ENCODE data around the gene STAP2.

The STAP2 gene

GRCh38 chr19:4328243-4328990 is 10.2 kb downstream of the STAP2 start:
- H3F3A ChIP-seq (ENCODE audit: insufficient read depth, low read length) = no peaks in the 10 kb centered on the region
- no peaks in the 10 kb centered on the region for H3K4me1 ChIP-seq (ENCODE audit: insufficient read depth, low read length, severe bottlenecking)
- no peak overlapping the region for H2AFZ ChIP-seq (ENCODE audit: low read length)
- H3K4me2 ChIP-seq (ENCODE audit: low read length) = no peak overlapping the region
- no peaks in the 10 kb centered on the region for H3K27me3 ChIP-seq (ENCODE audit: insufficient read depth, low read length)
- no peak for TF ChIP-seq EZH2 (IDR thresholded peaks at IDR 0.05; ENCODE audit: borderline replicate concordance, low read length)
- H3K79me2 ChIP-seq (ENCODE audit: insufficient read depth, low read length) = no peaks in the 10 kb centered on the region
- no peaks in the 10 kb centered on the region for H3K9me2 ChIP-seq (ENCODE audit: low read depth, low read length)
- H3K4me3 ChIP-seq (ENCODE audit: low read depth, low read length, poor library complexity, severe bottlenecking) = no peak overlapping the region
- H3K9me3 ChIP-seq (ENCODE audit: low read length) = no peaks in the 10 kb centered on the region
- H3K9ac ChIP-seq (ENCODE audit: low read length) = no peak overlapping the region
- H4K20me1 ChIP-seq (ENCODE audit: insufficient read depth, low read length) = no peaks in the 10 kb centered on the region
- no peak overlapping the region for H3K27ac ChIP-seq (ENCODE audit: low read depth, low read length, poor library complexity, severe bottlenecking)
- H3K36me3 ChIP-seq (ENCODE audit: insufficient read depth, low read length) = no peaks in the 10 kb centered on the region

- H4K20me1 ChIP-seq (ENCODE audit: insufficient read depth, low read length) = no peaks in the 10 kb centered on the region
- no peaks in the 10 kb centered on the region for H3K4me1 ChIP-seq (ENCODE audit: insufficient read depth, low read length, severe bottlenecking)
- no peaks in the 10 kb centered on the region for H3K36me3 ChIP-seq (ENCODE audit: insufficient read depth, low read length)
- no peaks in the 10 kb centered on the region for H3K9me3 ChIP-seq (ENCODE audit: low read length)
- TF ChIP-seq EZH2 (IDR thresholded peaks at IDR 0.05; ENCODE audit: borderline replicate concordance, low read length) (no peak), CTCF (IDR thresholded peaks at IDR 0.05; ENCODE audit: low read length) (no peak)
- no peak overlapping the region for H3K9ac ChIP-seq (ENCODE audit: low read length)
- no peak overlapping the region for H3K4me3 ChIP-seq (ENCODE audit: low read depth, low read length, poor library complexity, severe bottlenecking)
- H3K27ac ChIP-seq (ENCODE audit: low read depth, low read length, poor library complexity, severe bottlenecking) = no peak overlapping the region
- H2AFZ ChIP-seq (ENCODE audit: low read length) = no peak overlapping the region
- H3K9me2 ChIP-seq (ENCODE audit: low read depth, low read length) = no peaks in the 10 kb centered on the region
- H3F3A ChIP-seq (ENCODE audit: insufficient read depth, low read length) = no peaks in the 10 kb centered on the region
- H3K79me2 ChIP-seq (ENCODE audit: insufficient read depth, low read length) = no peaks in the 10 kb centered on the region
- H3K4me2 ChIP-seq (ENCODE audit: low read length) = no peak overlapping the region
- no peaks in the 10 kb centered on the region for H3K27me3 ChIP-seq (ENCODE audit: insufficient read depth, low read length)
Observed at GRCh38 chr19:4327877-4328242, 10.8 kb downstream of the STAP2 start.

- no peaks in the 10 kb centered on the region for H3K4me1 ChIP-seq (ENCODE audit: insufficient read depth, low read length, severe bottlenecking)
- H3F3A ChIP-seq (ENCODE audit: insufficient read depth, low read length) = no peaks in the 10 kb centered on the region
- no peaks in the 10 kb centered on the region for H3K9me2 ChIP-seq (ENCODE audit: low read depth, low read length)
- H2AFZ ChIP-seq (ENCODE audit: low read length) = no peak overlapping the region
- H3K4me3 ChIP-seq (ENCODE audit: low read depth, low read length, poor library complexity, severe bottlenecking) = no peak overlapping the region
- H3K27me3 ChIP-seq (ENCODE audit: insufficient read depth, low read length) = no peaks in the 10 kb centered on the region
- TF ChIP-seq CTCF (IDR thresholded peaks at IDR 0.05; ENCODE audit: low read length) (no peak), EZH2 (IDR thresholded peaks at IDR 0.05; ENCODE audit: borderline replicate concordance, low read length) (no peak)
- H4K20me1 ChIP-seq (ENCODE audit: insufficient read depth, low read length) = no peaks in the 10 kb centered on the region
- no peaks in the 10 kb centered on the region for H3K79me2 ChIP-seq (ENCODE audit: insufficient read depth, low read length)
- no peak overlapping the region for H3K27ac ChIP-seq (ENCODE audit: low read depth, low read length, poor library complexity, severe bottlenecking)
- H3K9ac ChIP-seq (ENCODE audit: low read length) = no peak overlapping the region
- no peaks in the 10 kb centered on the region for H3K9me3 ChIP-seq (ENCODE audit: low read length)
- H3K4me2 ChIP-seq (ENCODE audit: low read length) = no peak overlapping the region
- no peaks in the 10 kb centered on the region for H3K36me3 ChIP-seq (ENCODE audit: insufficient read depth, low read length)
Observed at GRCh38 chr19:4327252-4327876, 11.3 kb downstream of the STAP2 start.
